Measurements from ENCODE around the gene PLAC8L1.

DNA sequence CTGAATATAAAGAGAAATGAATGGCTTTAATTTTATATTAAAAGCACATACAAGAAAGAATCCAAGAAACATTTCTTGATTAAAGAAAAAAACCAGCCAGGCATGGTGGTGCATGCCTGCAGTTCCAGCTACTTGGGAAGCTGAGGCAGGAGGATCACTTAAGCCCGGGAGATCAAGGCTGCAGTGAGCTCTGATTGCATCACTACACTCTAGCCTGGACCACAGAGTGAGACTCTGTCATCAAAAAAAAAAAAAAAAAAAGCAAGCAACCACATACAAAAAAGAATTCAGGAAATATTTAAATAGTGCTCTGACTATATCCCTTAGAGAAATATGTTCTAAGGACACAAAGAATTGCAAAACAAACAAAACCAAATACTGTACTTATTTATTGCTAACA lies 2.5 kb upstream of the PLAC8L1 start:
- TF ChIP-seq, protein P1, sequence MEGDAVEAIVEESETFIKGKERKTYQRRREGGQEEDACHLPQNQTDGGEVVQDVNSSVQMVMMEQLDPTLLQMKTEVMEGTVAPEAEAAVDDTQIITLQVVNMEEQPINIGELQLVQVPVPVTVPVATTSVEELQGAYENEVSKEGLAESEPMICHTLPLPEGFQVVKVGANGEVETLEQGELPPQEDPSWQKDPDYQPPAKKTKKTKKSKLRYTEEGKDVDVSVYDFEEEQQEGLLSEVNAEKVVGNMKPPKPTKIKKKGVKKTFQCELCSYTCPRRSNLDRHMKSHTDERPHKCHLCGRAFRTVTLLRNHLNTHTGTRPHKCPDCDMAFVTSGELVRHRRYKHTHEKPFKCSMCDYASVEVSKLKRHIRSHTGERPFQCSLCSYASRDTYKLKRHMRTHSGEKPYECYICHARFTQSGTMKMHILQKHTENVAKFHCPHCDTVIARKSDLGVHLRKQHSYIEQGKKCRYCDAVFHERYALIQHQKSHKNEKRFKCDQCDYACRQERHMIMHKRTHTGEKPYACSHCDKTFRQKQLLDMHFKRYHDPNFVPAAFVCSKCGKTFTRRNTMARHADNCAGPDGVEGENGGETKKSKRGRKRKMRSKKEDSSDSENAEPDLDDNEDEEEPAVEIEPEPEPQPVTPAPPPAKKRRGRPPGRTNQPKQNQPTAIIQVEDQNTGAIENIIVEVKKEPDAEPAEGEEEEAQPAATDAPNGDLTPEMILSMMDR (IDR thresholded peaks at IDR 0.05) = no peak
- no peak for TF ChIP-seq POLR2AphosphoS5 (IDR thresholded peaks at IDR 0.05)
